ENCODE measurements around the gene SIK1.

GRCh38 chr21:43373362-43374227 is 53.3 kb downstream of the SIK1 start:
- no peak for TF ChIP-seq CTCF (IDR thresholded peaks at IDR 0.05; ENCODE audit: poor library complexity)
- no peak for TF ChIP-seq EZH2 (IDR thresholded peaks at IDR 0.05; ENCODE audit: borderline replicate concordance)
- no peak for TF ChIP-seq EZH2phosphoT487 (IDR thresholded peaks at IDR 0.05; ENCODE audit: low read depth, severe bottlenecking, unreplicated experiment)
